T-helper 1 cell treated with Interleukin-12 subunit alpha and Interleukin-12 subunit beta and Interleukin-4 antibody, amounts not matched to agents 30 ng/mL and 1 ng/mL, for 36 hours (primary cell): ENCODE measurements around the gene SENP7. TPM values are rescaled to one million over a fixed set of nuclear protein-coding genes. Genes with fewer than 3 reads are reported as not detected.
"Not testable (repeated sequence)": the region's sequence is repeated elsewhere in the genome, so short reads cannot be mapped to it uniquely, and the experiment has no call there.

ENCODE experiments used
- intact Hi-C: fragments of 100-400 bp; cut with micrococcal nuclease; formaldehyde crosslinking; loops from one replicate; pipeline ENCODE4 v1.15.1; 2024
- total RNA-seq: library from RNA; stranded (reverse); gene quantifications from 2 replicates; pipeline ENCODE4 v1.2.3, GENCODE V29; 2022

SENP7 gene, protein sequence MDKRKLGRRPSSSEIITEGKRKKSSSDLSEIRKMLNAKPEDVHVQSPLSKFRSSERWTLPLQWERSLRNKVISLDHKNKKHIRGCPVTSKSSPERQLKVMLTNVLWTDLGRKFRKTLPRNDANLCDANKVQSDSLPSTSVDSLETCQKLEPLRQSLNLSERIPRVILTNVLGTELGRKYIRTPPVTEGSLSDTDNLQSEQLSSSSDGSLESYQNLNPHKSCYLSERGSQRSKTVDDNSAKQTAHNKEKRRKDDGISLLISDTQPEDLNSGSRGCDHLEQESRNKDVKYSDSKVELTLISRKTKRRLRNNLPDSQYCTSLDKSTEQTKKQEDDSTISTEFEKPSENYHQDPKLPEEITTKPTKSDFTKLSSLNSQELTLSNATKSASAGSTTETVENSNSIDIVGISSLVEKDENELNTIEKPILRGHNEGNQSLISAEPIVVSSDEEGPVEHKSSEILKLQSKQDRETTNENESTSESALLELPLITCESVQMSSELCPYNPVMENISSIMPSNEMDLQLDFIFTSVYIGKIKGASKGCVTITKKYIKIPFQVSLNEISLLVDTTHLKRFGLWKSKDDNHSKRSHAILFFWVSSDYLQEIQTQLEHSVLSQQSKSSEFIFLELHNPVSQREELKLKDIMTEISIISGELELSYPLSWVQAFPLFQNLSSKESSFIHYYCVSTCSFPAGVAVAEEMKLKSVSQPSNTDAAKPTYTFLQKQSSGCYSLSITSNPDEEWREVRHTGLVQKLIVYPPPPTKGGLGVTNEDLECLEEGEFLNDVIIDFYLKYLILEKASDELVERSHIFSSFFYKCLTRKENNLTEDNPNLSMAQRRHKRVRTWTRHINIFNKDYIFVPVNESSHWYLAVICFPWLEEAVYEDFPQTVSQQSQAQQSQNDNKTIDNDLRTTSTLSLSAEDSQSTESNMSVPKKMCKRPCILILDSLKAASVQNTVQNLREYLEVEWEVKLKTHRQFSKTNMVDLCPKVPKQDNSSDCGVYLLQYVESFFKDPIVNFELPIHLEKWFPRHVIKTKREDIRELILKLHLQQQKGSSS
- 32.1 and 33.3 TPM in 2 replicates for total RNA-seq

DNA sequence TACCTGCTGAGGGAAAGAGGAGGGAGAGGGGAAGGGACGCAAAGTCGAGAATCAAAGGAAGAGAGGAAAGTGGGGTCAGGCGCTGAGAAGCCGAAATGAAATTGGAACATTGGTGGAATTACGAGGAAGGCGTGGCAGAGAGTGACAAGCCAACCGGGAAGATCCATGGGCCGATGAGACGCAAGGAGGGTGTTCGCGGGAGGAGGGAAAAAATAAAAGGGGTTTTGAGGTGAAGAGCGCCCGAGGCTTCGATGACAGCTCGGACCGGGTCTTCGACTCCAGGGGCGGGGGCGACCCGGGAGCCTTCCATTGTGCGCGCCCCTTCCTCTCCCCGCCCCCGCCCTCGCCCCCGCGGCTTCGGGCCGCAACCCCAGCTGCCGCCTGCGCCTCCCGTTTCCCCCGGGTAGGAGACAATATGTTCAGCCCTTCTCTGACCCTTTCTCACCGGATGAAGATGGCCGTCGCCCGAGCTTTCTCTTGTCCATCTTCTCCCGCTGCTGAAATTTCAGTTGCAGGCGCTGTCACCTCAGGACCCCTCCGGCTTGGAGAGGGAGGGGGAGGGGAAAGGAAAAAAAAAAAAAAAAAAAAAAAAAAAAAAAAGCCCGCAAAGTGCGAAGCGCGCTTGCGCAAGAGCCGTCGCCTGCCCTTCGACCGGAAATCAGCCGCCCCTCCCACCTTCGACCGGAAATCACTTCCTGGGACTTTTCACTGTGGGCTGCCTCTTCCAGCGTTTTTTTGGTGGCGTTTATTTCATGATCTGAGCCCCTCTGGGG, at the start of gene SENP7:
TSS of gene SENP7 (minus strand) at position 567 of the 773 bp plus-strand sequence. CDS start at position 485, 82 bp downstream.
- intact Hi-C loops, result loop anchor here (1.0 to 5.0 kb wide), 7 partner anchors 9 to 1251 kb away; partner anchors contain the start of genes LNP1, TBC1D23, TOMM70 and TRMT10C

DNA sequence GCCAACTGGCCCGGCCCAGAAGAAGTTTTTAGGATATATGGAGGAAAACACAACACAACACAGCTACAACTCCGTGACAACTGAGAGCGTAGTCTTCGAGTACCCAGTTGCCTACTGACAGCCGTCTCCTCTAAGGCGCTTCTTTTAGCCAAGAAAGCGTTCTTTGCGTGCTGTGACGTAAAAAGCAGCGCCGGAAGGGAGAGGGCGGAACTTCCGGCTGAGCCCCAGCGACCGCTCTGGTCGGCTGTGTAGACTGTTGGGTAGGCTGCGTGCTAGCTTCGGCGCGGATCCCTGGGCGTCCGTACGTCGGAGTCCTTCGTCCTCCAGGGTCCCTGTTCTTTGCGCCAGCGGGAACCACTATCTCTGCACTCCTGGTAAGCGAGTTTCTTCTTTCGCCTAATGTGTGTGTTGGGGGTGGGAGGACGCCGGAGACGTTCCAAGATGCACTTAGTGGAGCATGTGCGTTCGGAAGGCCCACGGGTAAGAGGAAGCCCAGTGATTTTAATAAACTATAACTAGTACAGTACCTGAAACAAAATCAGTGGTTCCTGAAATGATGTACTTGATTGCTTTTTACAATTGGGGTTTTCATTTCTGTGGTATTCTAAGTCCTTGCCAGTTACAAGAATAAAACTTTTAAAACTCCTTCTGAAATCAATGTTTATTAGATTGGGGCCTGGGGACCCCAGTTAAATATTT, 48.8 kb upstream of the SENP7 start, which contains the start of gene TRMT10C:
TSS of gene TRMT10C (plus strand) at position 239 of the 699 bp plus-strand sequence. CDS start 2,914 bp downstream, outside the sequence.
- intact Hi-C loops, result loop anchor here (1.0 to 5.0 kb wide), 9 partner anchors 12 to 171 kb away; partner anchors contain the start of genes CEP97, RPL24 and ZBTB11

DNA sequence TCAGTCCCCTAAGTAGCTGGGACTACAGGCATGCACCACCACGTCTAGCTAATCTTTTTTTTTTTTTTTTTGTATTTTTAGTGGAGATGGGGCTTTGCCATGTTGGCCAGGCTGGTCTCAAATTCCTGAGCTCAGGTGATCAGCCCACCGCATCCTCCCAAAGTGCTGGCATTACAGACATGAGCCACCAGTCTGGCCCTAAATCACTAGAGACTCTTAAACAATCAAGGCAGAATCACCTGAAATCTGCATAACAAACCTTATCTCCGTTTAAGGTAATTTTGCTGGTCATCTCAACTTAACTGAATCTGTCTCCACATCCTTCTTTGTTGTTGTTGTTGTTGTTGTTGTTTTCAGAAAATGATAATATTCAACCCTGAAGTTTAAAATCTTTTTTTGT, 43.1 kb upstream of the SENP7 start:
- intact Hi-C loops, result no loop called here

DNA sequence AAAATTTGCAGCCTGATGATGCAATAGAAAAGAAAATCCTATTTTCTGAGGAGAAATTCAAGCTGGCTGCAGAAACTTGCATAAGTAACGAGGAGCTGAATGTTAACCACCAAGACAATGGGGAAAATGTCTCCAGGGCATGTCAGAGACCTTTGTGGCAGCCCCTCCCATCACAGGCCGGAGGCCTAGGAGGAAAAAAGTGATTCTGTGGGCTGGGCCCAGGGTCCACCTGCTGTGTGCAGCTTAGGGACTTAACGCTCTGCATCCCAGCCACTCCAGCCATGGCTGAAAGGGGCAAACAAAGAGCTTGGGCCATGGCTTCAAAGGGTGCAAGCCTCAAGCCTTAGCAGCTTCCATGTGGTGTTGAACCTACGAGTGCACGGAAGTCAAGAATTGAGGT, 40.4 kb upstream of the SENP7 start:
- intact Hi-C loops, result not testable (repeated sequence)

DNA sequence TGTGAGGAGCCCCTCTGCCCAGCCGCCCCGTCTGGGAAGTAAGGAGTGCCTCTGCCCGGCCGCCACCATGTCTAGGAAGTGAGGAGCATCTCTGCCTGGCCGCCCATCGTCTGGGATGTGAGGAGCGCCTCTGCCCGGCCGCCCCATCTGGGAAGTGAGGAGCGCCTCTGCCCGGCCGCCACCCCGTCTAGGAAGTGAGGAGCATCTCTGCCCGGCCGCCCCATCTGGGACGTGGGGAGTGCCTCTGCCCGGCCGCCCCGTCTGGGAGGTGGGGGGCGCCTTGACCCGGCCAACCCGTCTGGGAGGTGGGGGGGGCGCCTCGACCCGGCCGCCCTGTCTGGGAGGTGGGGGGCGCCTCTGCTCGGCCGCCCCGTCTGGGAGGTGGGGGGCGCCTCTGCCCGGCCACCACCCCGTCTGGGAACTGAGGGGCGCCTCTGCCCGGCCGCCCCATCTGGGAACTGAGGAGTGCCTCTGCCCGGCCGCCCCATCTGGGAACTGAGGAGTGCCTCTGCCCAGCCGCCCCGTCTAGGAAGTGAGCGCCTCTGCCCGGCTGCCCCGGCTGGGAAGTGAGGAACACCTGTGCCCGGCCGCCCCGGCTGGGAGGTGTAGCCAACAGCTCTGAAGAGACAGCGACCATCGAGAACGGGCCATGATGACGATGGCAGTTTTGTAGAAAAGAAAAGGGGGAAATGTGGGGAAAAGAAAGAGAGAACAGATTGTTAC, 38.5 kb upstream of the SENP7 start:
- intact Hi-C loops, result not testable (repeated sequence)

DNA sequence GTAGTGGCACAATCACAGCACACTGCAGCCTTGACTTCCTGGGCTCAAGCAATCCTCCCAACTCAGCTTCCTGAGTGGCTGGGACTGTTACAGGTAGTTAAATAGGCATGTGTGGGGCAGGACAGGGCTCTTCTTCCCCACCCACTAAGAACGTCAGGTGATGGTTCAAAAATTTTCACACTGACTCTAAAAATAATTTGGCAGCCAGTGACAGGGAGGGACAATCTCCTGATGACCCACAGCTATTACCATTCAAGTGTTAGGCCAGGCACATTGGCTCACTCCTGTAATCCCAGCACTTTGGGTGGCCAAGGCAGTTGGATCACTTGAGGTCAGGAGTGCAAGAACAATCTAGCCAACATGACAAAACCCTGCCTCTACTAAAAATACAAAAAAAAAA, 36.5 kb upstream of the SENP7 start:
- intact Hi-C loops, result no loop called here

DNA sequence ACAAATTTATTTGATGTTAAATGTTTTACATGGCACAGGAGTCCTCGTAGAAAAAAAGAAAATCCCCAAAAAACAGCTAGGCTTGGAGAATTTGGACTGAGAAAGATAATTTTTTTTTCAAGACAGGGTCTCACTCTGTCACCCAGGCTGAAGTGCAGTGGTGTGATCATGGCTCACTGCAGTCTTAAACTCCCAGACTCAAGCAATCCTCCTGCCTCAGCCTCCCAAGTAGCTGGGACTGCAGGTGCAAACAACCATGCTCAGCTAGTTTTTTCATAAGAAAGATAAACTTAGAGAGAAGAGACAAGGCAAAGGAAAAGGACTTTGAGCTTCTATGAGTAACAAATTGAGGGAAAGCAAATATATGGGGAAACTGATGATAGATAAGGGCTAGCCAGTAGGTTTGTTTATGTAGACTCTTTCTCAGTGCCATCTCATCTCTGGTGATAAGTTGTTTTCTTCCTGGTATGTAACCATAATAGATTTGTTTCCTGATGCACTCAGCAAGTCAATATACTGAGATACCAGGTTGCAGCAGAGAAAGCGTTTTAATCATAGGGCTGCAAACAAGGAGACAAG, 35.6 kb upstream of the SENP7 start:
- intact Hi-C loops, result no loop called here

DNA sequence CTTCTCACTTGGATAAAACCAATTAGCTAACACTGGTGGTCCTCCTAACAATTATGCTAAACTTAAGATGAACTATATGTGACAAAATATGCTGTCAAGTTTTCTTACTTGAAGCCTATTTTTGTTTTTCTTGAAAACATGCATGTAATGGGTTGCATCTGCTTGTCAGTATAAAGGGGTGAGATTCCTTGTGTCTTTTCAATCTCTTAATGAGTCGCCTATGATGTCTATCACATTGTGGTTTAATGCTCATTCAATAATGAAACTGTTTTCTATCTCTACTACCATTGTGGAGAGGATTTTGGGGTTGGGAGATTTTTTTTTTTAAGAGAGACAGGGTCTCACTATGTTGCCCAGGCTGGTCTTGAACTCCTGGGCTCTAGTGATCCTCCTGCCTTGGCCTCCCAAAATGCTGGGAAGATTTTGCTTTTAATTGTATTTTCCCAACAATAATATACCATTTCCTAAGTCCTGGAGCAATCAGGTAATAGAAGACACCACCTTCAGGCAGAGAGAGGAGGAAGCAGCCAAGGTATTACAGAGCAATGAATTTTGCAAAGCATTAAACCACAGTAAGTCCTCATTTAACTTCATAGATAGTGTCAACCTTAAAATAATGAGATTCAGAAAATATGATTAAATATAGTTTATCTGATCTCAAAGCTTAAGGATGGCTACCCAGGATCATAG, 31.3 kb upstream of the SENP7 start:
- intact Hi-C loops, result no loop called here

DNA sequence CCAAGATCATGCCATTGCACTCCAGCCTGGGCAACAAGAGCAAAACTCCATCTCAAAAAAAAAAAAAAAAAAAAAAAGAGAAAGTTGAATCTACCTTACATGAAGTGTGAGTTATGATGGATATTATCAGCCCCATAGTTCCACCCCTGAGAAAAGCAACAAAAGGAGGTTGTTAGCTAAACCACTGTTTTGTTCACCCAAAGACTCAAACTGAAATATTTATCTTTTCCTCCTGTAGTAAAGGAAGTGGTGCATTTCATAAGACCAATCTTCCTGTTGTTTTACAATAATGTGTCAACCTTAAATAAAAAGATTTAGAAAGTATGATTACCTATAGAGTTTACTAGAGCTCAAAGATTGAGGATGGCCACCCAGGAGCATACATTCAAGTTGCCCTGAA, 29.9 kb upstream of the SENP7 start:
- intact Hi-C loops, result loop anchor here (1.0 kb wide), 3 partner anchors 18 to 30 kb away; partner anchors contain the start of gene TRMT10C

DNA sequence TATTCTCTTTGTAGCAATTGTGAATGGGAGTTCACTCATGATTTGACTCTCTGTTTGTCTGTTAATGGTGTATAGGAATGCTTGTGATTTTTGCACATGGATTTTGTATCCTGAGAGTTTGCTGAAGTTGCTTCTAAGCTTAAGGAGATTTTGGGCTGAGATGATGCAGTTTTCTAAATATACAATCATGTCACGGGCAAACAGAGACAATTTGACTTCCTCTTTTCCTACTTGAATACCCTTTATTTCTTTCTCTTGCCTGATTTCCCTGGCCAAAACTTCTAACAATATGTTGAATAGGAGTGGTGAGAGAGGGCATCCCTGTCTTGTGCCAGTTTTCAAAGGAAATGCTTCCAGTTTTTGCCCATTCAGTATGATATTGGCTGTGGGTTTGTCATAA, 23.9 kb upstream of the SENP7 start:
- intact Hi-C loops, result not testable (repeated sequence)

DNA sequence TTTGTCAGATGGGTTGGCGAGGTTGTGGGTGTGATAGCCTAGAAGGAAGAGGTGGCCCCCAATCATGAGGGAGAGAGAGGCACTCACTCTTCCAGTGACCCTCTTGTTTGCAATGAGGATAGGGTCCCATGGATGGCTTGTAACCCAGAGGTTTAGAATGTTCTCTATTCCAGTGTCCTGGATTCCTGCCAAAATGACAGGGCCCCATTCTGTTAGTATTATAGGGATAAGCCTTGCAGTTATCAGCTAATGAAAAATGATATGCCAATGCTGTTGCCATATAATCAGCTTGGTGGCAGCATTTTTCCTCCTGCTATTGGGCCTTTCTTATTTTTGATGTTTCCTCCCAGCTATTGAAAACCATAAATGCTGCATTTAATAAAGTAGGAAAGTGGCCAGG, 23.3 kb upstream of the SENP7 start:
- intact Hi-C loops, result no loop called here

DNA sequence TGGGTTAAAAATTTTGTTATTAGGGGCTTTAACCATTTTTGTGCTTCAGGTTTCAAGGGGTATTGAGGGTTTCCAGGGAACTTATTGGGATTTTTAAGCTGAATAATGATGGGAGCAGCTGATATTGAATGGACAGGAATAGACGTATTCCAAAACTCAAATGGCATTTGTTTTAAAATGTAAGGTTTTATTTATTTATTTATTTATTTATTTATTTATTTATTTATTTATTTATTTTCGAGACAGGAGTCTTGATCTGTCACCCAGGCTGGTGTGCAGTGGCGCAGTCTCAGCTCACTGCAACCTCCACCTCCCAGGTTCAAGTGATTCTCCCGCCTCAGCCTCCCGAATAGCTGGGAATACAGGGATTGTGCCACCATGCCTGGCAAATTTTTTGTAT, 22.2 kb upstream of the SENP7 start:
- intact Hi-C loops, result no loop called here

DNA sequence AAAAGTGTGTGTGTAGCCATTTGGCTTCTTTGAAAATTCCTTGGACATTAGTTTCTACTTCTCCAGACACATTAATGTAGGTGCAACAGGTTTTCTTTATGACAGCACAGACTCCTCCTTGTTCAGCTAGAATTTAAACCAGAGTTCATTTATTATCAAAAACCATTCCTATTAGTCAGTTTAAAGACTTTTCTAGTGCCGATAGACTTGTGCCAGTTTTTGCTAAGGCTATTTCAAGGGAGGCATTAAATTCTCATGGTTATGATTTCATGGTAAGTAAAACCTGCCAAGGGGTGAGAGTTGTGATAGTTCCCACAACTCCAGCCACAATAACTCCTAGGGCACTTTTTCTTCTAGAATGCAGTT, 20.6 kb upstream of the SENP7 start:
- intact Hi-C loops, result no loop called here

DNA sequence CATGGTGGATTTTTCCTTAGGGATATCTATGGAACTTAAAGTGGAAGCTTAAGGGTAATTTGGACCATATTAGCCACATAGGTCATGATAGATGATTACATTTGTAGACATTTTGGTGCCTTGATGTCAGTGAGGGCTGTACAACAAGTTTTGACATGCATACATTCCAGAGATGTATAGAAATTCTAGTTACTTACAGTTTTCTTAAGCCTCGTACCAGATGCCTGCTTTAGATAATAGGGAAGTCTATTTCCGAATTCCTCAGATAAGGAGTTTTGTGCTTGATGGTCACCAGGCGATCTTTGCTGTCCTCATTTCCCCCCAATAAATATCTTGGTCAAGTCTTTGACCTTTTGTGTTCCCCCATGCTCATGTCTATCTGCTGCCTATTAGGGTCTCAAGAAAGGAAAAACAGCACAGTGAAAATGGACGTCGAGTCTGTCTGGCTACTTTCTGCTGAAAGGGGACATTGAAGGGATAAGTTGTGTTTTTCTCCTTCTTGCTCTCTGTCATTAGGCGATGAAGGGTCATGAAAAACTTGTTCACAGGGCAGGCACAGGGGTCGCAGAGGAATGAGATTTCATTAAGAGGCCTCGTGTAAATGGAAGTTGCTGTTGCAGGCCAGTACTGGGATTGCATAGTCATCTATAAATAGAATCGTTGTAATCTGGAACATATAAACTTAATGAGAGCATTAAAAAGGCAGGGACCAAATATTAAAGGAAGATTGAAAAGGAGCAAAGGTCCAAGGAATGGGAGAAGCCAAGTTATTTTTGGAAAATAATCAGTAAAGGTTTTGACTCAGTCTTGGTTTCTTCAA, 20.0 kb upstream of the SENP7 start:
- intact Hi-C loops, result no loop called here

DNA sequence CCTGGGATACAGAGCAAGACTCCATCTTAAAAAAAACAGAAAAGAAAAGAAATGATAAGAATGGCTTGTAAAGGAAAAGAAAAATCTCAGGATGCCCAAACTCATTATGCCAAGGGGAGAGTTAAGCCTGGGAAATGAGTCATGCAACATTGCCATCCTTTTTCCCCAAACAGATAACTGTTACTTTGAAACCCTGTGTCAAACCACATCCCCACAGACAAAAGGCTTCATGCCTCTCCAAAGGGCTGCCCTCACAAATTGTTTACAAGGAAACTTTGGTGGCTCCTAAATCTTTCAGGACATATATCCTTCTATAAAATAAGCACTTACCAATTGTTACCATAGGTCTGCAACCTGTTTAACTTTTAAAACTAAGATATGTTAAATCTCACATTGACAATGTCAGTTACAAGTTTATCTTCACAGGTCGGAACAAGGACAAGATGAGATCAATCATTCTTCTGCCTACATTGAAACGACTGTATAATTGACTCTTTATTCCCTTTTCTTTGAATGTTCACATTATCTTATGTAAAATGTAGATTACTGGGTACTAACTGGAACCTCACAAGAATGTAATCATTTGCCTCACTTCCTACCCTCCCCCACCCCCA, 18.6 kb upstream of the SENP7 start:
- intact Hi-C loops, result loop anchor here (1.0 kb wide), 1 partner anchor 13 kb away; no protein-coding TSS in a partner anchor

DNA sequence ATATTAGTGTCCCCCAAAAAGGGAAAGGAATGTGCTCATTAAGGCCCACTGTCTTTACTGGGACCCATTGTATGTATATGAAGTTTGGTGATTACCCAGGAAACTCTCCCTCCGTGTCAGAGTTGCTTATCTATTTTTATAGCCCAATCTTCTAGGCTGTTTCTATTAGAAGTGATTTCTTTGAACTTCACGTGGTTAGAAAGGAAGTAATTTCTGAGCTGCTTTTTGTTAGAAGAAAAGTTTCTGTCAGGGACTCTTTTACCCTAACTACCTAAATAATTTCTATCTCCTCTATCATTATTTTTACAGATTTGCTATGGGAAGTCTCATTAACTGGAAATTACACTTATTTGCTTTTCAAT, 17.7 kb upstream of the SENP7 start:
- intact Hi-C loops, result loop anchor here (1.0 kb wide), 1 partner anchor 12 kb away; no protein-coding TSS in a partner anchor
